Endothelial cell of umbilical vein (primary cell): ENCODE data around the gene TNPO1. TPM values are rescaled to one million over a fixed set of nuclear protein-coding genes. Genes with fewer than 3 reads are reported as not detected.

Experiments
- BruUV-seq: library from RNA; stranded (reverse); fragments of 400-500 nt; replicated peaks from 2 replicates; lab custom pipeline; 2021; lab: Mats Ljungman, UMichigan
- CTCF ChIA-PET: fragments of 300-600, 350-600 bp; sonication (Branson Sonifier 250); formaldehyde crosslinking; loops from one replicate; lab custom pipeline; 2021; ENCODE audit warnings: antibody characterized with exemption, inconsistent platforms; lab: Charles Lee
- POLR2A ChIA-PET: fragments of 300-600, 350-600 bp; sonication (Branson Sonifier 250); formaldehyde crosslinking; loops from one replicate; lab custom pipeline; 2021; ENCODE audit warnings: antibody characterized with exemption, inconsistent platforms; lab: Charles Lee
- DNase-seq: peaks from one replicate; pipeline ENCODE4 v3.0.0-alpha.2; 2011; ENCODE audit warnings: low read depth, low spot score
- FAIRE-seq: peaks from 2 replicates; lab custom pipeline; 2011; peaks lifted over from hg19 to GRCh38; lab: Jason Lieb, UNC
- H2AFZ ChIP-seq: 2 replicates; pipeline ENCODE4 v1.6.0; 2012; ENCODE audit warnings: low read depth, low read length, control low read depth, inconsistent platforms
- H3K27ac ChIP-seq: 2 replicates; pipeline ENCODE4 v1.5.1; 2011; ENCODE audit warnings: low read depth, mild to moderate bottlenecking, control low read depth, low read length, moderate library complexity; ENCODE audit not compliant: insufficient read depth
- H3K27me3 ChIP-seq, 2 experiments: 2 replicates each; pipeline versions ENCODE4 v1.6.0 to v1.6.1; 2011; ENCODE audit warnings: low read length in 2 of 2, mixed read lengths in 1 of 2; ENCODE audit not compliant: control insufficient read depth in 2 of 2, insufficient read depth in 2 of 2
- H3K36me3 ChIP-seq, 2 experiments: 2 replicates in 1 of 2; 3 replicates in 1 of 2; pipeline ENCODE4 v1.5.1; 2011; ENCODE audit warnings: low read length in 2 of 2, mild to moderate bottlenecking in 1 of 2, moderate library complexity in 1 of 2; ENCODE audit not compliant: control insufficient read depth in 2 of 2, insufficient read depth in 2 of 2; ENCODE audit errors: extremely low read depth in 1 of 2
- H3K4me1 ChIP-seq: 3 replicates; pipeline ENCODE4 v1.5.1; 2011; ENCODE audit warnings: mild to moderate bottlenecking, low read length; ENCODE audit not compliant: control insufficient read depth, insufficient read depth; ENCODE audit errors: extremely low read depth
- H3K4me2 ChIP-seq: 2 replicates; pipeline ENCODE4 v1.6.1; 2011; ENCODE audit warnings: low read length, control low read depth, mixed read lengths; ENCODE audit not compliant: insufficient read depth
- H3K4me3 ChIP-seq, 3 experiments: fragments of 200-600 bp in 1 of 3; sonication (generic), shearing (Covaris generic) in 1 of 3; replicated peaks in 1 of 3; 2 replicates each; pipeline ENCODE4 v1.5.1; 2011 to 2016; ENCODE audit warnings: control low read depth in 3 of 3, low read length in 3 of 3, mild to moderate bottlenecking in 2 of 3, inconsistent platforms in 1 of 3, low read depth in 1 of 3, moderate library complexity in 1 of 3; ENCODE audit not compliant: insufficient read depth in 1 of 3
- H3K79me2 ChIP-seq: 2 replicates; pipeline ENCODE4 v1.6.0; 2012; ENCODE audit warnings: low read length, inconsistent platforms; ENCODE audit not compliant: control insufficient read depth, insufficient read depth
- H3K9ac ChIP-seq: replicated peaks from 2 replicates; pipeline ENCODE3; 2011; ENCODE audit warnings: low read length, control low read depth; ENCODE audit not compliant: insufficient read depth; ENCODE audit errors: extremely low read depth
- H3K9me1 ChIP-seq: replicated peaks from 3 replicates; pipeline ENCODE4 v1.6.0; 2011; ENCODE audit warnings: mild to moderate bottlenecking, low read length; ENCODE audit not compliant: control insufficient read depth, insufficient read depth; ENCODE audit errors: extremely low read depth
- H3K9me3 ChIP-seq: replicated peaks from 2 replicates; pipeline ENCODE4 v1.5.1; 2012; ENCODE audit warnings: low read length, inconsistent platforms; ENCODE audit not compliant: control insufficient read depth, insufficient read depth
- H4K20me1 ChIP-seq: replicated peaks from 2 replicates; pipeline ENCODE3; 2011; ENCODE audit warnings: mild to moderate bottlenecking, low read length; ENCODE audit not compliant: control insufficient read depth, insufficient read depth; ENCODE audit errors: extremely low read depth
- CTCF ChIP-seq, 2 donors: IDR thresholded peaks; 1 replicate in 1 of 2; 2 replicates in 1 of 2; pipeline ENCODE4 v1.5.1; 2011; ENCODE audit warnings: low read length in 2 of 2, mild to moderate bottlenecking in 2 of 2, moderate library complexity in 2 of 2, control low read depth in 1 of 2, inconsistent platforms in 1 of 2, low read depth in 1 of 2; ENCODE audit not compliant: insufficient read depth in 1 of 2; ENCODE audit errors: extremely low read depth in 1 of 2
- EZH2 ChIP-seq: IDR thresholded peaks from 2 replicates; pipeline ENCODE4 v1.6.1; 2012; ENCODE audit warnings: borderline replicate concordance, low read depth, mild to moderate bottlenecking, moderate library complexity, low read length, inconsistent platforms; ENCODE audit not compliant: severe bottlenecking
- FOS ChIP-seq: IDR thresholded peaks from 2 replicates; pipeline ENCODE4 v1.6.1; 2011; ENCODE audit warnings: mild to moderate bottlenecking, low read length, moderate library complexity, borderline replicate concordance; ENCODE audit not compliant: insufficient read depth
- GATA2 ChIP-seq: IDR thresholded peaks from 2 replicates; pipeline ENCODE4 v1.7.0; 2011; ENCODE audit warnings: low read depth, mild to moderate bottlenecking, moderate library complexity, mixed read lengths, low read length; ENCODE audit not compliant: insufficient read length, insufficient read depth
- JUN ChIP-seq: IDR thresholded peaks from 2 replicates; pipeline ENCODE4 v1.6.1; 2011; ENCODE audit warnings: borderline replicate concordance, low read depth; ENCODE audit not compliant: insufficient read length, insufficient read depth
- MAX ChIP-seq: IDR thresholded peaks from 2 replicates; pipeline ENCODE4 v1.6.1; 2011; ENCODE audit not compliant: insufficient read depth, insufficient read length
- MYC ChIP-seq: IDR thresholded peaks from one replicate; pipeline ENCODE4 v1.6.1; 2011; ENCODE audit warnings: mild to moderate bottlenecking, low read depth, low read length
- POLR2A ChIP-seq: IDR thresholded peaks from 2 replicates; pipeline ENCODE4 v1.6.1; 2012; ENCODE audit warnings: low read depth, mild to moderate bottlenecking, control low read depth, low read length
- POLR2AphosphoS5 ChIP-seq: IDR thresholded peaks from 2 replicates; pipeline ENCODE4 v1.6.1; 2012; ENCODE audit warnings: low read depth, mild to moderate bottlenecking, control low read depth, low read length, moderate library complexity; ENCODE audit not compliant: insufficient read depth
- dilution Hi-C: fragments of 300-500 bp; cut with MboI; formaldehyde crosslinking; loops from one replicate; pipeline ENCODE4 v1.15.0; 2019; ENCODE audit warnings: low sequenced_read_pairs; ENCODE audit not compliant: extremely low pct_ligation_motif_present
- intact Hi-C: fragments of 100-400 bp; cut with micrococcal nuclease; formaldehyde crosslinking; loops from one replicate; pipeline ENCODE4 v1.10.0; 2022
- polyA plus RNA-seq, 4 experiments: library from polyadenylated mRNA; depleted of rRNA in 3 of 4; stranded (reverse) in 3 of 4; unstranded in 1 of 4; fragments of >200 nt; gene quantifications; 2 replicates each; pipeline versions ENCODE4 v1.2.1 to v1.2.3, GENCODE V29; 2011 to 2012; ENCODE audit warnings: missing spikeins in 1 of 4
- total RNA-seq: library from RNA; stranded (reverse); gene quantifications from 2 replicates; pipeline ENCODE4 v1.2.3, GENCODE V29; 2021

TNPO1 gene
- total and polyA plus RNA-seq, 2 donors (not counting 3 experiments of a cell fraction or from before 2014, with no cell fraction given): 65.6 to 298 TPM

- H3K4me1 ChIP-seq: peaks cover 55% of the 10 kb centered on the region
- H3K79me2 ChIP-seq: peaks cover 87% of the 10 kb centered on the region
- peaks cover 0 to 2% of the 10 kb centered on the region in 2 experiments for H3K36me3 ChIP-seq
- POLR2A ChIA-PET: no interaction called here
- no peaks in the 10 kb centered on the region for H3K9me1 ChIP-seq
- peak overlapping the region; percentile 22 for H3K27ac ChIP-seq
- TF ChIP-seq CTCF (IDR thresholded peaks at IDR 0.05; ENCODE audit: extremely low read depth in 1 of 2, insufficient read depth in 1 of 2, low read depth in 1 of 2, low read length in 2 of 2): no peak
- no peak for TF ChIP-seq JUN
- no peak for TF ChIP-seq GATA2
- TF ChIP-seq POLR2A: no peak
- TF ChIP-seq MYC: no peak
- TF ChIP-seq MAX: no peak
- TF ChIP-seq POLR2AphosphoS5: no peak
- TF ChIP-seq FOS: no peak
- no peak for TF ChIP-seq EZH2
- dilution Hi-C loops: no loop called here
- no peaks in the 10 kb centered on the region for H3K27me3 ChIP-seq
- no TSS peak for BruUV-seq
- no peaks in the 10 kb centered on the region for H3K9me3 ChIP-seq
- FAIRE-seq (no peak), DNase-seq (no peak)
- no peak overlapping the region for H2AFZ ChIP-seq
- CTCF ChIA-PET: interaction anchor here (0.8 to 1.2 kb wide), 4 partner anchors 8 to 490 kb away, joined by 3 to 4 read pairs (median 4); no protein-coding TSS in a partner anchor
- H3K4me3 ChIP-seq: no peak overlapping the region
- peaks cover 13% of the 10 kb centered on the region for H4K20me1 ChIP-seq
- no peak overlapping the region for H3K9ac ChIP-seq
- peak overlapping the region; percentile 13 for H3K4me2 ChIP-seq
- intact Hi-C loops: loop anchor here (10.0 kb wide), 1 partner anchor 601 kb away; no protein-coding TSS in a partner anchor
These were observed 29.4 kb downstream of the TNPO1 start for GRCh38 chr5:72845889-72846288.
